GM23338 (cell line): ENCODE results near the gene NAGA.

ENCODE experiments used
- CREB1 ChIP-seq: fragments of 250-450 bp; sonication (Bioruptor Pico); IDR thresholded peaks from 2 replicates; pipeline ENCODE4 v1.5.0; 2020; ENCODE audit warnings: low read depth, mild to moderate bottlenecking, moderate library complexity
- EZH2 ChIP-seq: fragments of 200-600 bp; sonication (generic); IDR thresholded peaks from one replicate; pipeline ENCODE4 v1.8.0; 2017; ENCODE audit warnings: antibody characterized with exemption, mild to moderate bottlenecking, low read depth; ENCODE audit not compliant: unreplicated experiment
- EZH2phosphoT487 ChIP-seq: fragments of 200-600 bp; sonication (generic); IDR thresholded peaks from one replicate; pipeline ENCODE4 v1.8.1; 2018; ENCODE audit warnings: antibody characterized with exemption; ENCODE audit not compliant: unreplicated experiment
- POLR2AphosphoS5 ChIP-seq: IDR thresholded peaks from 2 replicates; pipeline ENCODE4 v1.6.1; 2016; ENCODE audit warnings: antibody characterized with exemption, low read depth
- TF ChIP-seq, protein P1 (sequence below), 2 experiments: fragments of 200-600 bp in 1 of 2; sonication (generic) in 1 of 2; conservative IDR thresholded peaks; 2 replicates each; pipeline versions ENCODE4 v1.5.1 to v1.6.1; 2016 to 2017; ENCODE audit warnings: antibody characterized with exemption in 2 of 2, low read depth in 2 of 2, mild to moderate bottlenecking in 2 of 2, moderate library complexity in 1 of 2
- TF ChIP-seq, protein P2 (sequence below): IDR thresholded peaks from 2 replicates; pipeline ENCODE4 v1.6.1; 2016; ENCODE audit warnings: antibody characterized with exemption
- TF ChIP-seq, protein P3 (sequence below): IDR thresholded peaks from one replicate; pipeline ENCODE4 v1.6.1; 2018; ENCODE audit warnings: antibody characterized with exemption; ENCODE audit not compliant: unreplicated experiment

DNA sequence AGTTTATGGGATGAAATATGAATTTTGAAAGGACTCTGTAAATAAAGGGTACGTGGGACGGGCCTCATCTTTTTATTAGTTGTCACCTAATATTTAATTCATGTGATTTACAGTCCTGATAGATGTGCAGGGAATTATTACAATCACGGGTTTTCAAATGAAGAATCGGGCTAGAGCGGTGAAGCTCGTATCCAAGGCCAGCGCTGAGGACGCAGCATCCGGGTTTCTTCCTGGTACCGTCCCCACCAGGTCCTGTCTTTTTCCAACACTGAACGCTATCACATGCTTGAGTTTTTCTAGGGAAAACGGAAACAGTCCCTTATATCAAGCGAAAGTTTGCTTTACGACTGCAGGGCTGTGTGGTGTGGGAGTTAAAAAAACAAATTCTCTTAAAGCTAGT lies 9.7 kb upstream of the NAGA start:
- no peak for TF ChIP-seq POLR2AphosphoS5
- TF ChIP-seq, protein P1, sequence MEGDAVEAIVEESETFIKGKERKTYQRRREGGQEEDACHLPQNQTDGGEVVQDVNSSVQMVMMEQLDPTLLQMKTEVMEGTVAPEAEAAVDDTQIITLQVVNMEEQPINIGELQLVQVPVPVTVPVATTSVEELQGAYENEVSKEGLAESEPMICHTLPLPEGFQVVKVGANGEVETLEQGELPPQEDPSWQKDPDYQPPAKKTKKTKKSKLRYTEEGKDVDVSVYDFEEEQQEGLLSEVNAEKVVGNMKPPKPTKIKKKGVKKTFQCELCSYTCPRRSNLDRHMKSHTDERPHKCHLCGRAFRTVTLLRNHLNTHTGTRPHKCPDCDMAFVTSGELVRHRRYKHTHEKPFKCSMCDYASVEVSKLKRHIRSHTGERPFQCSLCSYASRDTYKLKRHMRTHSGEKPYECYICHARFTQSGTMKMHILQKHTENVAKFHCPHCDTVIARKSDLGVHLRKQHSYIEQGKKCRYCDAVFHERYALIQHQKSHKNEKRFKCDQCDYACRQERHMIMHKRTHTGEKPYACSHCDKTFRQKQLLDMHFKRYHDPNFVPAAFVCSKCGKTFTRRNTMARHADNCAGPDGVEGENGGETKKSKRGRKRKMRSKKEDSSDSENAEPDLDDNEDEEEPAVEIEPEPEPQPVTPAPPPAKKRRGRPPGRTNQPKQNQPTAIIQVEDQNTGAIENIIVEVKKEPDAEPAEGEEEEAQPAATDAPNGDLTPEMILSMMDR (conservative IDR thresholded peaks at IDR 0.05; ENCODE audit: low read depth in 2 of 2), result no peak
- no peak for TF ChIP-seq EZH2phosphoT487
- no peak for TF ChIP-seq EZH2
- TF ChIP-seq, protein P2, sequence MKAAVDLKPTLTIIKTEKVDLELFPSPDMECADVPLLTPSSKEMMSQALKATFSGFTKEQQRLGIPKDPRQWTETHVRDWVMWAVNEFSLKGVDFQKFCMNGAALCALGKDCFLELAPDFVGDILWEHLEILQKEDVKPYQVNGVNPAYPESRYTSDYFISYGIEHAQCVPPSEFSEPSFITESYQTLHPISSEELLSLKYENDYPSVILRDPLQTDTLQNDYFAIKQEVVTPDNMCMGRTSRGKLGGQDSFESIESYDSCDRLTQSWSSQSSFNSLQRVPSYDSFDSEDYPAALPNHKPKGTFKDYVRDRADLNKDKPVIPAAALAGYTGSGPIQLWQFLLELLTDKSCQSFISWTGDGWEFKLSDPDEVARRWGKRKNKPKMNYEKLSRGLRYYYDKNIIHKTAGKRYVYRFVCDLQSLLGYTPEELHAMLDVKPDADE, result no peak
- TF ChIP-seq CREB1 (CRISPR knock-in tag), result no peak
- TF ChIP-seq, protein P3, sequence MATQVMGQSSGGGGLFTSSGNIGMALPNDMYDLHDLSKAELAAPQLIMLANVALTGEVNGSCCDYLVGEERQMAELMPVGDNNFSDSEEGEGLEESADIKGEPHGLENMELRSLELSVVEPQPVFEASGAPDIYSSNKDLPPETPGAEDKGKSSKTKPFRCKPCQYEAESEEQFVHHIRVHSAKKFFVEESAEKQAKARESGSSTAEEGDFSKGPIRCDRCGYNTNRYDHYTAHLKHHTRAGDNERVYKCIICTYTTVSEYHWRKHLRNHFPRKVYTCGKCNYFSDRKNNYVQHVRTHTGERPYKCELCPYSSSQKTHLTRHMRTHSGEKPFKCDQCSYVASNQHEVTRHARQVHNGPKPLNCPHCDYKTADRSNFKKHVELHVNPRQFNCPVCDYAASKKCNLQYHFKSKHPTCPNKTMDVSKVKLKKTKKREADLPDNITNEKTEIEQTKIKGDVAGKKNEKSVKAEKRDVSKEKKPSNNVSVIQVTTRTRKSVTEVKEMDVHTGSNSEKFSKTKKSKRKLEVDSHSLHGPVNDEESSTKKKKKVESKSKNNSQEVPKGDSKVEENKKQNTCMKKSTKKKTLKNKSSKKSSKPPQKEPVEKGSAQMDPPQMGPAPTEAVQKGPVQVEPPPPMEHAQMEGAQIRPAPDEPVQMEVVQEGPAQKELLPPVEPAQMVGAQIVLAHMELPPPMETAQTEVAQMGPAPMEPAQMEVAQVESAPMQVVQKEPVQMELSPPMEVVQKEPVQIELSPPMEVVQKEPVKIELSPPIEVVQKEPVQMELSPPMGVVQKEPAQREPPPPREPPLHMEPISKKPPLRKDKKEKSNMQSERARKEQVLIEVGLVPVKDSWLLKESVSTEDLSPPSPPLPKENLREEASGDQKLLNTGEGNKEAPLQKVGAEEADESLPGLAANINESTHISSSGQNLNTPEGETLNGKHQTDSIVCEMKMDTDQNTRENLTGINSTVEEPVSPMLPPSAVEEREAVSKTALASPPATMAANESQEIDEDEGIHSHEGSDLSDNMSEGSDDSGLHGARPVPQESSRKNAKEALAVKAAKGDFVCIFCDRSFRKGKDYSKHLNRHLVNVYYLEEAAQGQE, result no peak
